ENCODE results near the gene C1QTNF8. TPM values are rescaled to one million over a fixed set of nuclear protein-coding genes. Genes with fewer than 3 reads are reported as not detected.

C1QTNF8 gene
- total and polyA plus RNA-seq, 4 donors, result 0.08 to 0.74 TPM; not detected in 2

DNA sequence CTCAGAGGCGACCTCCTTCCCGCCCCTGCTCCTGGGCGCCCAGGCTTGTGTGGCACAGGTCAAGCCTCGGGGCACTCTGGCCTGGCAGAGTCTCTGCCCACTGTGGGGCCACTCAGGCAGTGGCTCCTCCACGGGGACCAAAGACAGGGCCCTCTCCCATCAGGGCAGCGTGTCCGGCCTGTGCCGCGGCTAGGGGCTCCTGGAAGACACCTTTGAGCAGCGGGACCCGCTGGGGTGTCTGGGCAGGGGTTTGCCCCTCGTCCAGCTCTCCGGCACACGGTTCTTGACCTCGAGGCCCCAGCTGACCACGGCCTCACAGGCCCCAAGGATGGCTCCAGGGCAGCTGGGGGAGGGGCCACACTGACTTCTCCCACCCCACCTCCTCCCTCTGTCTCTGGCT lies 48.2 kb downstream of the C1QTNF8 start:
- Histone ChIP-seq H3K27me3 (ENCODE audit: control insufficient read depth in 3 of 3, insufficient read depth in 3 of 3, low read length in 2 of 3) (peaks cover 0 to 33% (median 0%) of the 10 kb centered on the region in 3 donors), H3K4me1 (ENCODE audit: control insufficient read depth in 5 of 5, insufficient read depth in 5 of 5, low read length in 5 of 5) (peaks cover 0 to 14% (median 2%) of the 10 kb centered on the region in 5 donors), H3K27ac (ENCODE audit: low read depth in 1 of 2, low read length in 1 of 2) (no peak overlapping the region), H3K4me3 (no peak overlapping the region), H3K36me3 (ENCODE audit: control insufficient read depth in 4 of 4, insufficient read depth in 4 of 4, low read length in 4 of 4) (no peaks in the 10 kb centered on the region), H3K9ac (ENCODE audit: insufficient read depth in 1 of 2, low read length in 2 of 2) (no peak overlapping the region), H3K9me3 (ENCODE audit: control insufficient read depth in 4 of 4, insufficient read depth in 3 of 4, low read length in 3 of 4) (peaks cover 0 to 3% (median 0%) of the 10 kb centered on the region in 4 donors)
- DNase-seq, result no peak
- ATAC-seq (ENCODE audit: insufficient read depth, low FRiP score), result no peak
- TF ChIP-seq, protein P1, sequence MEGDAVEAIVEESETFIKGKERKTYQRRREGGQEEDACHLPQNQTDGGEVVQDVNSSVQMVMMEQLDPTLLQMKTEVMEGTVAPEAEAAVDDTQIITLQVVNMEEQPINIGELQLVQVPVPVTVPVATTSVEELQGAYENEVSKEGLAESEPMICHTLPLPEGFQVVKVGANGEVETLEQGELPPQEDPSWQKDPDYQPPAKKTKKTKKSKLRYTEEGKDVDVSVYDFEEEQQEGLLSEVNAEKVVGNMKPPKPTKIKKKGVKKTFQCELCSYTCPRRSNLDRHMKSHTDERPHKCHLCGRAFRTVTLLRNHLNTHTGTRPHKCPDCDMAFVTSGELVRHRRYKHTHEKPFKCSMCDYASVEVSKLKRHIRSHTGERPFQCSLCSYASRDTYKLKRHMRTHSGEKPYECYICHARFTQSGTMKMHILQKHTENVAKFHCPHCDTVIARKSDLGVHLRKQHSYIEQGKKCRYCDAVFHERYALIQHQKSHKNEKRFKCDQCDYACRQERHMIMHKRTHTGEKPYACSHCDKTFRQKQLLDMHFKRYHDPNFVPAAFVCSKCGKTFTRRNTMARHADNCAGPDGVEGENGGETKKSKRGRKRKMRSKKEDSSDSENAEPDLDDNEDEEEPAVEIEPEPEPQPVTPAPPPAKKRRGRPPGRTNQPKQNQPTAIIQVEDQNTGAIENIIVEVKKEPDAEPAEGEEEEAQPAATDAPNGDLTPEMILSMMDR (IDR thresholded peaks at IDR 0.05; ENCODE audit: control extremely low read depth, extremely low read depth), result no peak
- 80% methylated on average over 16 of the region's 16 CpGs for WGBS, 2 donors

DNA sequence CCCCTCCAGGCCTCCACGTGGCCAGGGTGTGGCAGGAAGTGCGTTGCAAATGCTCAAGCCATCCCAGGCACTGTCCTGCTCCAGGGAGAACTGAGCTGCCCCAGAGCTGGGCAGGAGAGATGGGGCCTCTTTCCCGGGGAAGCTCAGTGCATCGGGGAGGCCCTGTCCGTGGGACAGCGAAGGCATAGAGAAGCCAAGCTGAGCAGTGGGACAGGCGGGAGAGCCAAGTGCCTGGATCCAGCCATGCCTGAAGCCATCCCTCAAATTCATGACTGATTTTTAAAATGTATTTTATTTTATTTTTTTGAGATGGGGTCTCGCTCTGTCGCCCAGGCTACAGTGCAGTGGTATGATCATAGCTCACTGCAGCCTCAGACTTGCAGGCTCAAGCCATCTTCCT lies 48.9 kb downstream of the C1QTNF8 start:
- Histone ChIP-seq H3K9me3 (ENCODE audit: control insufficient read depth in 4 of 4, insufficient read depth in 3 of 4, low read length in 3 of 4) (peaks cover 0 to 7% (median 0%) of the 10 kb centered on the region in 4 donors), H3K27ac (ENCODE audit: low read depth in 1 of 2, low read length in 1 of 2) (no peak overlapping the region), H3K27me3 (ENCODE audit: control insufficient read depth in 3 of 3, insufficient read depth in 3 of 3, low read length in 2 of 3) (peaks cover 0 to 33% (median 0%) of the 10 kb centered on the region in 3 donors), H3K36me3 (ENCODE audit: control insufficient read depth in 4 of 4, insufficient read depth in 4 of 4, low read length in 4 of 4) (no peaks in the 10 kb centered on the region), H3K4me3 (no peak overlapping the region), H3K9ac (ENCODE audit: insufficient read depth in 1 of 2, low read length in 2 of 2) (no peak overlapping the region), H3K4me1 (ENCODE audit: control insufficient read depth in 5 of 5, insufficient read depth in 5 of 5, low read length in 5 of 5) (peaks cover 0 to 16% (median 2%) of the 10 kb centered on the region in 5 donors)
- TF ChIP-seq, protein P1 (IDR thresholded peaks at IDR 0.05; ENCODE audit: control extremely low read depth, extremely low read depth), result no peak
- DNase-seq (no peak), ATAC-seq (ENCODE audit: insufficient read depth, low FRiP score) (no peak)
- 88% methylated on average over 9 of the region's 9 CpGs for WGBS, 2 donors

DNA sequence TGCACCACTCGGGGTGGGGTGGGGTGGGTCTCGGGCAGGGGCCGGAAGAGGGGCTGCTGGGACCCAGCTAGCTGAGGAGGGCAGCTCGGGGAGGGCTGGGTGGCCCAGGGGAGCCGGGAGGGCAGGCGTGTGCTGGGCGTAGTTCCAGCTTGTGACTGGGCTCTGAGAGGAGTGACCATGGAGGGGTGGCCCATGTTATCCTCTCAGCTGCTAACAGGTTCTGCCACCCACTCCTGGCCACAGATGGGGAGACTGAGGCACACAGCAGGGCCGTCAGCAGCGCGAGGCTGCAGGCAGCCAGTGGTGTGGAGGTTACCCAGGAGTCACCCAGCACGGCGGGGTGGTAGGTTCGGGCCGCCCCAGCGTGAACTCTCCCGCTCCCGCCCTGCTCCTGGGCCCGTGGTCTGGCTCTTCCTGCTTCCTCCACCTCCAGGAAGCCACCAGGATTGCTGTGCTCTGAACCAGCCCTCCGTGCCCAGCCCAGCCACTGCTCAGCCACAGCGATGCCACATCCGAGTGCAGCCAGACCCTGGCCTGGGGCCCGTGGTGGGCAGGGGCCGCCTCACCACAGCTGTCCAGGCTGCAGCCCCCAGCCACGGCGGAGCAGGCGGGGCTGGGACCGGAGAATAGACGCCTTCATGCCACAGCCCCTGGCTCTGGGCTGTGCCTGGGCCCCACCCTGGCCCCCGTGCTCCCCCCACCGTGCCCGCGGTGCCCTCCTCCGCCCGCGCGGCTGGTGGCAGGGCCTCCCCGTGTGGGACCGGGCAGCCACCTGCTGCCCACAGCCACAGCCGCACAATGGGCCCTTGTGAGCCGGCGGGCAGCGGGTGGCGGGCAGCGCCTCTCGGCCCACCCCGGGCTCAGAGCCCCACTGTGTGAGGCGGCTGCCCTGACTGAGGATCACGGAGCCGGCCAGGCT lies 49.8 kb downstream of the C1QTNF8 start:
- DNase-seq (no peak), ATAC-seq (ENCODE audit: insufficient read depth, low FRiP score) (no peak)
- H3K4me3 ChIP-seq, result no peak overlapping the region
- peaks cover 0 to 14% (median 0%) of the 10 kb centered on the region in 4 donors for H3K9me3 ChIP-seq (ENCODE audit: control insufficient read depth in 4 of 4, insufficient read depth in 3 of 4, low read length in 3 of 4)
- WGBS, 2 donors, result 79 to 84% methylated on average over 37 to 49 of the region's 49 CpGs
- H3K27me3 ChIP-seq (ENCODE audit: control insufficient read depth in 3 of 3, insufficient read depth in 3 of 3, low read length in 2 of 3), result peaks cover 0 to 33% (median 0%) of the 10 kb centered on the region in 3 donors
- H3K9ac ChIP-seq (ENCODE audit: insufficient read depth in 1 of 2, low read length in 2 of 2), result no peak overlapping the region
- peaks cover 0 to 16% (median 2%) of the 10 kb centered on the region in 5 donors for H3K4me1 ChIP-seq (ENCODE audit: control insufficient read depth in 5 of 5, insufficient read depth in 5 of 5, low read length in 5 of 5)
- no peaks in the 10 kb centered on the region for H3K36me3 ChIP-seq (ENCODE audit: control insufficient read depth in 4 of 4, insufficient read depth in 4 of 4, low read length in 4 of 4)
- TF ChIP-seq, protein P1 (IDR thresholded peaks at IDR 0.05; ENCODE audit: control extremely low read depth, extremely low read depth), result no peak
- H3K27ac ChIP-seq (ENCODE audit: low read depth in 1 of 2, low read length in 1 of 2), result no peak overlapping the region
